NCI-H510A treated with DMSO at 0.1 percent for 48 hours (cell line): Measurements from ENCODE around the gene RHEX.

ENCODE experiments used
- DNase-seq: peaks from one replicate; lab custom pipeline; 2025; lab: John Stamatoyannopoulos, UW

Gene RHEX

GRCh38 chr1:206094024-206094423 is 41.1 kb downstream of the RHEX start:
- DNase-seq, result no peak

GRCh38 chr1:206097381-206097780 is 44.4 kb downstream of the RHEX start:
- no peak for DNase-seq

- DNase-seq, result no peak
Observed at GRCh38 chr1:206098242-206098919, 45.4 kb downstream of the RHEX start.

- DNase-seq, result no peak
Observed at GRCh38 chr1:206100226-206100815, 47.3 kb downstream of the RHEX start.

DNA sequence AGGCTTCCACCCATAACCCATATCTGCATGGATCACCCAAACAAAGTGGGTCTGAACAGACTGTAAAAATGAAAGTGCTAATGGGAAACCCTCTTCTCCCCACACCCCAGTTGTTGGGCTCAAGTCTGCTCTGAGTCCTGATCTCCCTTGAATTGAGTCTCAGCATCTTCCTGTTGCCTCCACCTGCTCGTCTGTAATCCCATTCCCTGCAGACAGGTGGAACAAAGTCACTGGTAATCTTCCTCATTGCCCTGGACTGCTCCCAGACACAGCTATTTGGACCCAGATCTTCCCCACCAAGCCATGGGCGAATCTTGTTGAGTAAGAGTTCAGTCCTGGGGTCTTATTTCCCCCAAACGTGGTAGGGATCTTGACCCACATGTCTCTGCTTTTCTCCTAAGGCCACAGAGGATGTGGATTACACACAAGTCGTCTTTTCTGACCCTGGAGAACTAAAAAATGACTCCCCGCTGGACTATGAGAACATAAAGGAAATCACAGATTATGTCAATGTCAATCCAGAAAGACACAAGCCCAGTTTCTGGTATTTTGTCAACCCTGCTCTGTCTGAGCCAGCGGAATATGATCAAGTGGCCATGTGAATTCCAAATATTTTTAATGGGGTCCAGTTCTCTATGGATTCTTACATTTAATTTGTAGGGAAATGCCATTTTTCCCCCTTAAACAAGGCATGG is 48.5 kb downstream of the RHEX start:
- no peak for DNase-seq

DNA sequence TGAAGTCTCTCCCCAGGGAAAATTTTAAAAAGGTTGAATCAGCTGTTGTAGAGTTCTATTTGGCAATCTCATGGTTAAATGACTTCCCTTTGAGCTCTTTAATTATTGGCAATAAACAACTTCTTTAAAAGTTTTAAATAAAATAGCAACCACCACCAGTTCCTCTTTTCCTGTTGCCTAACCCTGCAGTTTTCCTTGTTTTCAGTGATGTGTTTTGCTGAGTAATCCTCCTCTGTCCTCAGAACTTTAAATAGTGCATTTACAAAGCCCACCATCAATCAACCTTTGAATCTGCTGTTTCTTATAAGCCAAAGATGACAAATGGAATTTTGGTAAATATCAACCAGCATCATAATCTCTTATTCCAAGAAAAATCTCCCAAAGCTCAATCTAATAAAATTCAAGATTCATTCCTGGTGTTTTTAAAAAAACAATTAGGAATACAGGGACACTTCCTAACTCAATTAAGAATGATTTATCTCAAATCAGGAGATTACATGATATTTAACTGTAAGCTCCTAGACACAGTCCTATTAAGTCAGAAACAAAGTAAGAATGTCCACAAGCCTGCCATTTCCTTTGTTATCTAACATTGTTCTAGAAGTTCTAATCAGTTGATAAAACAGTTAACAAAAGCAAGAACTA is 49.4 kb downstream of the RHEX start:
- no peak for DNase-seq

DNA sequence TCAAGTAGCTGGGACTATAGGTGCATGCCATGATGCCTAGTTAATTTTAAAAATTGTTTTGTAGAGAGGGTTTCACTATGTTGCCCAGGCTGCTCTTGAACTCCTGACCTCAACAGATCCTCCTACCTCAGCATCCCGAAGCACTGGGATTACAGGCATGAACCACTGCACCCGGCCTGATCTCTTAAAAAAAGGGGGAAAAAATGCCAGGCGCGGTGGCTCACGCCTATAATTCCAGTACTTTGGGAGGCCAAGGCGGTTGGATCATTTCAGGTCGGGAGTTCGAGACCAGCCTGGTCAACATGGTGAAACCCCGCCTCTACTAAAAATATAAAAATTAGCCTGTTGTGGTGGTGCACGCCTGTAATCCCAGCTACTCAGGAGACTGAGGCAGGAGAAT is 51.0 kb downstream of the RHEX start:
- no peak for DNase-seq

GRCh38 chr1:206105464-206105995 is 52.6 kb downstream of the RHEX start:
- DNase-seq, result no peak

- DNase-seq, result peak; percentile 70
Observed at GRCh38 chr1:206106328-206107167, 53.6 kb downstream of the RHEX start.

DNA sequence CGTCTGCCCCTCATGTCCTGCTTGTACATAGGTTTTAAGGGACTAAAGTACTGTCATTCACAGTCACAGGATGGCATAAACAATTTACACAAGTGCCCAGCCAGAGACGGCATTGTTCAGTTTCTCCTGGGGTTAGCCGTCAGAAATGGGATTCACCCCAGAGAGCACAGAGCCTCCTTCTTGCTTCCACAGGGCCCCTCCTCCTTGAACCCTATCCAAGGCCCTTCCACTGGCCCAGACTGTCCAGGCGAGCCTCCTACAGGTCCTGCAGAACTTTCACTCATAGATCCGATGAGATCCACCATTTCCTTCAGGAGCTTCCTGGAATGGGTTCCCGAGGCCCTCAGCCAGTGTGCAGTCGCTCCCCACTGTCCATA is 54.2 kb downstream of the RHEX start:
- no peak for DNase-seq

- DNase-seq, result no peak
Observed at GRCh38 chr1:206108635-206109034, 55.7 kb downstream of the RHEX start.

- DNase-seq, result no peak
Observed at GRCh38 chr1:206109718-206110117, 56.7 kb downstream of the RHEX start.

DNA sequence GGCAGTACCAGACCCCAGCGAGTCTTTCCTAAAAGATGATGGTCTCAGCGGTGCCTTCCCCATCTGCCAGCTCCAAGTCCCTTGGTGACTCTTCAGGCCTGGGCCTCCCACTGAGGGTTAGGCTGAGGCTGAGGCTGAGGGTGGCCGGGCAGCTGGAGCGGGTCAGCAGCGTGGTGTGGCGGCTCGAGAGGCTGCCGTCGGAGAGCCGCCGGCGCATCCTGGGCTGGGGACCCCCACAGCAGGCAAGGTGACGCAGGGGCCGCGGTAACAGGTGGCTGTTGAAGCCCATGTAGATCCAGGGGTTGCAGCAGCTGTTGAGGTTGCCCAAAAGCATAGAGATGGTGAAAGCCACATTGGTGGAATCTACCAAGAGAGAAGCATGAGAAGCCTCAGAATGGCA is 57.2 kb downstream of the RHEX start:
- DNase-seq, result no peak

GRCh38 chr1:206110820-206111219 is 57.8 kb downstream of the RHEX start:
- DNase-seq, result no peak

DNA sequence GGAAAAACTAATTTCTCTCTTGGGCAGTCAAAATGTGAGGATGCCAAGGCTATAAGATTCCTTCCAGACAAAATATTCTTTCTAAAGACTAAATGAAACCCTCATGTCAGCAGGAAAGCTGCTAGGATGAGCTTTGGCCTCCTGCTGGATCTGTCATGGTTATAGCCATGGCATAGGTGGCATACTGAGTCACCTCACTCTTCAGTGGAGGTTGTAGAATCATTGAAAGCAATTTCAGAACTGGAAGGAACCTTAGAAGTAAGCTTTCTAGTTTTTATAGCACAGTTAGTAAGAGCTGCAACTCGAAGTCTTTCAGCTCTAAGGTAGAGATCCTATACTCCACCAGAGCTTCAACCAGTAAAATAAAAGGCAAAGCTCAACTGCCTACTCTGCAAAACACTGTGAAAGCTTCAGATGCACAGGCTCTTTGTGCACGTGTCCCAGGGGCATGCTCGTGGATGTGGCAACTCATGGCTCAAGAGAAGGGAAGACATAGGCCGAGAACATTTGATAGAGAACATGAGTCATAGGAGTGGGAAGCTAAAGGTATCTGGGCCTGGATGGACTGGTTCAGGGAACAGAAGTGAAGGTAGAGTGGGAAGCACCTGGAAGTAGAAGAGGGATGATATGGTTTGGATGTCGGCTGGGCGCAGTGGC is 58.4 kb downstream of the RHEX start:
- no peak for DNase-seq

DNA sequence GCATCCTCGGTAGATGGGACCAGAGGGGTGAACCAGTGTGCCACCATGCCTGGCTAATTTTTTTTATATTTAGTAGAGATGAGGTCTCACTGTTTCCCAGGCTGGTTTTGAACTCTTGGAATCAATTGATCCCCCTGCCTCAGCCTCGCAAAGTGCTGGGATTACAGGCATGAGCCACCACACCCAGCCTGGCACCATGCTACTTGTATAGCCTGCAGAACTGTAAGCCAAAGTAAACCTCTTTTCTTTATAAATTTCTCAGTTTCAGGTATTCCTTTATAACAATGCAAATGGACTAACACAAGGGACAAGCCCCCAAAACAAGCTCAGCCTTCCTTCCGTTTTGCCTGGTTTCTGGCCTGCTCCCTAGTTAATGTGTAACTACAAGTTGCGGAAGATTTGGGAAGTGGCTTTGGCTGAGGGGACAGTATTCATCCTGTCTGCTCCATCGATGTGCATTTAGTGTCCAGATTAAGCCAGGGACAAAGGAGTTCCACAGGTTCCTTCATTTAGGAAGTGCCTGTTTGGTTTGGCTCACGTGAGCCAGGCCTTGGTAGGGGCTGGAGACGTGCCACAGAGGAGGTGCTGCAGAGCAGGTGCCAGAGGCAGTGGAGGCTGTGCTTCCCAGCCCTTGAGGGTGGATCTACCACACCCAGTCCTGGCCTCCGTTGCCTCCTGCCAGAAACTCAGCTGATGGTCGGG is 59.8 kb downstream of the RHEX start:
- no peak for DNase-seq

DNA sequence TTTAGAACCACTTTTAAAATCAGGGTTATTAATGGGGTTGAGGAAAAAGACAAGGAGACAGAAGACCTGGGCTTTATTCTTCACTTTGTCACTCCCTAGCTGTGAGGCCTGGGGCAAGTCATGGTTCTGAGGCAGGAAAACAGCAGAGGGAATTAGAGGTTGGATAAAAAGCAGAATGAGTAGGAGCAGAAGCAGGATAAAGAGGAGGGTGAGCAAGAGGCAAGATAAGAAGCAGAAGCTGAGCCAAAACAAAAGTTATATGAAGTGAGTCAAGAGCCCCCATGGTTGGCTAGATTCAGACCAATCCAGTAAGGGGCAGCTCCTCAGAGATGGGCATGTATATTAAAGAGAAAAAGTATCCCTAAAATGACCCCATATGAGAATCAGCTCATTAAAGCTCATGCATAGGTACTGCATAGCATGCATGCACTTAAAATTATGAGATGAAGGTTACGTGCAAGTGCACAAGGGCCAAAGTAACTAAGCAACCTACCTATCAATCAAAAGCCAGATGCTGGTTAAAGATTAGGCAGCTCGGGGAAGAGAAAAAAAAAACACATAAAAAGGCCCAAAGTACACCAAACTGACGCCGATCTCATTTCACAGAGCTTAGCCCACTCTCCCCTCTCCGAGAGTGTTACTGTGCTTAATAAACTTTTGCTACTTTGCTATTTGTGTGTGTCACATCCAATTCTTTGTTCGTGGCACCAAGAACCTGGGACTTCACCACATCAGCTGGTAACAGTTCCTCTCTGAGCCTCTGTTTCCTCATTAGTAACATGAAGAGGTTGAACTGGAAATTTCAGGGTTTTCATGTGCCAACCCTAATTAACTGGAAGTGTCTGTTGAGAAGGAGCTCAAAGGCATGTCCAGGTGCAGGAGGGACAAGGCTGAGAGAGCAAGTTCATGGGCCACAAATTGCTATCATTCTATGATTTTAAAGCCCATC is 62.0 kb downstream of the RHEX start:
- no peak for DNase-seq

DNA sequence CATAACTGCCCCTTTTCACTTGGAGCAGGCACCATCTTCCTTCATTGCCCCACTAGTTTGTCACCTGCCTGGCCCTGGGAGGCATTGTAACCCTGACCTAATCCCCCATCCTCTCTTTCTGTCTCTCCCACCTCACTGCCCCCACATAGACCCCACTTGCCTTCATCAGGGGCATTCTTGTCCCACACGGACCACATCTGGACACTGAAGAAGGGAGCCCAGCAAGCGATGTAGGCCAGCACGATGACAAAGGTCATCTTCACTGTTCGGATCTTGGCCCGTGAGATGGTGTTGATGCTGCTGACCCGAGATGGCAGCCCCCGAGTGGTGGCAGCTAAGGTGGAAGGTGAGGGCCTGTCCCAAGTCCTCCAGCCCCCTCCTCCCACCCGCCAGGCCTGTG is 62.8 kb downstream of the RHEX start:
- DNase-seq, result no peak

DNA sequence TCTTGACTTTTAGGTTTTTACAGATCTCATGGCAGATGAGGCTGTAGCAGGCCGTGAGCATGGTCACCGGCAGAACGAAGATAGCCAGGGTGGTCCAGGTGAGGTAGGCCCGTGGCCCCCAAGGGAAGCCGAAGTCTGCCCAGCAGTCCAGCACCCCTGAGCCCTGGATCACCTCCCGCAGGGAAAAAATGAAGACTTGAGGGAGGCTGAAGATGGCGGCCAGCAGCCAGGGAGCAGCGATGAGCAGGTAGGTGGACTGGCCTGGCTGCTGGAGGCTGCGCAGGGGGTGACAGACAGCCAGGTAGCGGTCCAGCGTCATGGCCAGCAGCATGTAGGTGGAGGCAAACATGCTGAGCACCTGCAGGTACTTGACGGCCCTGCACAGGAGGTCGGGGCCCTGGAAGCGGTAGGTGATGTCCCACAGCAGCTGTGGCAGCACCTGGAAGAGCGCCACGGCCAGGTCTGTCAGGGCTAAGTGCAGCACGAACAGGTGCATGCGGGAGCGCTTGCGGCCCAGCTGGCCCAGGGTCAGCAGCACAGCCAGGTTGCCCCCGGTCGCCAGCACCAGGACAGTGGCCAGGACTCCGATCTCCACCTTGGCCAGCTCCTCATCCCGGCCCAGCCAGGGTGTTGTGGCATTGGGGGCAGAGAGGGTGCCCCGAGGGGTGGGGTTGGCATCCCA is 63.4 kb downstream of the RHEX start:
- peak; percentile 44 for DNase-seq
